Stimulated activated CD8-positive, alpha-beta memory T cell treated with anti-CD3 and anti-CD28 coated beads, Interleukin-12 subunit alpha, Interleukin-12 subunit beta, amount 100 ng/mL, for 24 hours (primary cell): ENCODE measurements around the gene CYP2A13.
"Not testable (repeated sequence)": the region's sequence is repeated elsewhere in the genome, so short reads cannot be mapped to it uniquely, and the experiment has no call there.

Source experiments
- DNase-seq: peaks from one replicate; pipeline ENCODE4 v3.0.0-alpha.2; 2020; ENCODE audit errors: extremely low read depth

Gene CYP2A13

GRCh38 chr19:41088151-41088550, at the start of gene CYP2A13:
Gene CYP2A13 (plus strand): TSS chr19:41088451. CDS start chr19:41088472, 21 bp downstream.
- DNase-seq: no peak

GRCh38 chr19:41039806-41040205, 48.4 kb upstream of the CYP2A13 start:
- DNase-seq: no peak

- not testable (repeated sequence) for DNase-seq
These were observed 43.2 kb upstream of the CYP2A13 start for GRCh38 chr19:41045095-41045494.

- DNase-seq: no peak
These were observed 37.8 kb upstream of the CYP2A13 start for GRCh38 chr19:41050426-41050825.

- not testable (repeated sequence) for DNase-seq
These were observed 36.1 kb upstream of the CYP2A13 start for GRCh38 chr19:41052162-41052561.

GRCh38 chr19:41053331-41053730, 34.9 kb upstream of the CYP2A13 start:
- DNase-seq: not testable (repeated sequence)

GRCh38 chr19:41064974-41065569, 23.2 kb upstream of the CYP2A13 start:
- DNase-seq: no peak

GRCh38 chr19:41076286-41076685, 12.0 kb upstream of the CYP2A13 start:
- no peak for DNase-seq

- DNase-seq: no peak
These were observed 4.7 kb upstream of the CYP2A13 start for GRCh38 chr19:41083516-41083915.

GRCh38 chr19:41085748-41086415, 2.4 kb upstream of the CYP2A13 start:
- no peak for DNase-seq

GRCh38 chr19:41089959-41090358, 1.7 kb downstream of the CYP2A13 start:
- DNase-seq: no peak

GRCh38 chr19:41095703-41096102, 7.5 kb downstream of the CYP2A13 start:
- no peak for DNase-seq

- no peak for DNase-seq
These were observed 8.1 kb downstream of the CYP2A13 start for GRCh38 chr19:41096353-41096752.

- DNase-seq: no peak
These were observed 9.1 kb downstream of the CYP2A13 start for GRCh38 chr19:41097302-41097701.

- DNase-seq: no peak
These were observed 10.5 kb downstream of the CYP2A13 start for GRCh38 chr19:41098762-41099161.

GRCh38 chr19:41102210-41102609, 14.0 kb downstream of the CYP2A13 start:
- not testable (repeated sequence) for DNase-seq

- no peak for DNase-seq
These were observed 17.9 kb downstream of the CYP2A13 start for GRCh38 chr19:41106177-41106576.

- DNase-seq: no peak
These were observed 23.0 kb downstream of the CYP2A13 start for GRCh38 chr19:41111296-41111695.

GRCh38 chr19:41111750-41112295, 23.6 kb downstream of the CYP2A13 start:
- DNase-seq: no peak

GRCh38 chr19:41112728-41113290, 24.6 kb downstream of the CYP2A13 start:
- DNase-seq: no peak

GRCh38 chr19:41114132-41114531, 25.9 kb downstream of the CYP2A13 start, which contains the start of gene CYP2F1:
Gene CYP2F1 (plus strand): TSS chr19:41114432. CDS start chr19:41116189, 1,757 bp downstream.
- no peak for DNase-seq

GRCh38 chr19:41116261-41116660, 28.0 kb downstream of the CYP2A13 start:
- no peak for DNase-seq
